OCI-LY7 (cell line): ENCODE data around the gene ABCC5.

ENCODE experiments used
- CTCF ChIP-seq: fragments of 200-600 bp; sonication (generic); conservative IDR thresholded peaks from 2 replicates; pipeline ENCODE4 v1.5.1; 2014; ENCODE audit warnings: mild to moderate bottlenecking, antibody characterized with exemption, low read length, moderate library complexity, mixed read lengths
- EZH2phosphoT487 ChIP-seq: fragments of 200-600 bp; sonication (generic); IDR thresholded peaks from 2 replicates; pipeline ENCODE4 v1.6.1; 2018; ENCODE audit warnings: low read depth, borderline replicate concordance, mild to moderate bottlenecking, mixed run types, antibody characterized with exemption, low read length, moderate library complexity, mixed read lengths

DNA sequence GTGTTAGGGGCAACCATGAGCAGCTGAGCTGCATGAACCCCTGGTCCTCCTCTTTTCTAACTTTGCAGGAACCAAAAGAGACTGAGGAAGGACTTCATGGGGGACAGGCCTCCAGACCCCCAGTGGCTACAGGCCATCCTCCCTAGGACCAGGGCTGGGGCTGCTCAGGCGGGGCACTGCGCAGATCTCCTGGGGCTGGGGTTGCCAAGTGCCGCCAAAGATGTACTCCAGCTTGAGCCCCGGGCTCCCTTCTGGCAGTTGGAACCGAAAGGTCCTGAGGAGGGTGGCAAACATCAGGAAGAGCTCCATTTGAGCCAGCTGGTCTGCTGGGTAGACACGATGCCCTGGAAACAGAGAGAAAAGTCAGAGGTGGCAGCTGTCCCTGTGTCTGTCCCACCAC lies 121.9 kb downstream of the ABCC5 start:
- TF ChIP-seq CTCF: no peak
- TF ChIP-seq EZH2phosphoT487: no peak
